Natural killer cell (primary cell): ENCODE data around the gene COPS6. TPM values are rescaled to one million over a fixed set of nuclear protein-coding genes. Genes with fewer than 3 reads are reported as not detected.

ENCODE experiments used
- ATAC-seq, 3 donors: fragments of 150-1000 bp in 2 of 3; fragments of 200-7000 bp in 1 of 3; cut with Tn5 transposase; 1 replicate in 1 of 3; 2 replicates in 2 of 3; pipeline ENCODE4 v1.10.0; 2021; ENCODE audit warnings: mild to moderate bottlenecking in 2 of 3, moderate library complexity in 2 of 3
- DNase-seq, 2 donors: peaks; one replicate each; pipeline versions ENCODE4 v3.0.0 to v3.0.0-alpha.2; 2013 to 2021; ENCODE audit warnings: mixed read lengths in 1 of 2
- H3K27ac ChIP-seq: one replicate; pipeline ENCODE4 v1.5.1; 2013; ENCODE audit warnings: mild to moderate bottlenecking, low read length
- H3K27me3 ChIP-seq: one replicate; pipeline ENCODE4 v1.6.1; 2013; ENCODE audit warnings: low read length; ENCODE audit not compliant: control insufficient read depth, insufficient read depth
- H3K36me3 ChIP-seq: one replicate; pipeline ENCODE4 v1.6.1; 2013; ENCODE audit warnings: low read length; ENCODE audit not compliant: control insufficient read depth, insufficient read depth
- H3K4me1 ChIP-seq: one replicate; pipeline ENCODE4 v1.6.1; 2013; ENCODE audit warnings: low read length; ENCODE audit not compliant: control insufficient read depth, insufficient read depth
- H3K4me3 ChIP-seq: one replicate; pipeline ENCODE4 v1.5.1; 2013; ENCODE audit warnings: low read length
- H3K9me3 ChIP-seq: one replicate; pipeline ENCODE4 v1.6.1; 2013; ENCODE audit warnings: low read length; ENCODE audit not compliant: control insufficient read depth, insufficient read depth
- H3K27ac Mint-ChIP-seq, 2 donors: one replicate each; pipeline ENCODE4 v1.8.0; 2022; ENCODE audit warnings: mild to moderate bottlenecking in 2 of 2, mixed read lengths in 2 of 2, moderate library complexity in 1 of 2
- H3K27me3 Mint-ChIP-seq, 2 donors: one replicate each; pipeline ENCODE4 v1.8.0; 2022; ENCODE audit warnings: low read depth in 2 of 2, mixed read lengths in 2 of 2
- H3K36me3 Mint-ChIP-seq: one replicate; pipeline ENCODE4 v1.8.0; 2022; ENCODE audit warnings: mixed read lengths
- H3K4me1 Mint-ChIP-seq, 2 donors: one replicate each; pipeline ENCODE4 v1.8.0; 2022; ENCODE audit warnings: mixed read lengths in 2 of 2
- H3K4me3 Mint-ChIP-seq: one replicate; pipeline ENCODE4 v1.8.0; 2022; ENCODE audit warnings: mild to moderate bottlenecking, moderate library complexity, mixed read lengths
- H3K9me3 Mint-ChIP-seq, 2 donors: one replicate each; pipeline ENCODE4 v1.8.0; 2022; ENCODE audit warnings: mixed read lengths in 2 of 2
- CTCF ChIP-seq: fragments of 200-600 bp; IDR thresholded peaks from one replicate; pipeline ENCODE4 v1.8.0; 2022; ENCODE audit warnings: antibody characterized with exemption
- WGBS: methylation state at CpG from one replicate; pipeline ENCODE4 v1.1.7; 2013; ENCODE audit warnings: missing lambda C conversion rate; ENCODE audit not compliant: insufficient coverage; 5-methylcytosine and 5-hydroxymethylcytosine counted together
- intact Hi-C: fragments of 100-400 bp; cut with micrococcal nuclease; formaldehyde crosslinking; loops from one replicate; pipeline ENCODE4 v1.14.2; 2022
- total RNA-seq, 4 donors: library from RNA; stranded (reverse); fragments of 120-200 nt in 1 of 4; gene quantifications; one replicate each; pipeline versions ENCODE4 v1.2.3 to v1.2.4, GENCODE V29; 2013 to 2022

Gene COPS6
- total RNA-seq, 3 donors from 2014 or later (not counting 1 experiment from before 2014, with no cell fraction given) = 79.0 to 94.6 (median 84.4) TPM

- Histone ChIP-seq H3K4me3 (no peak overlapping the region), H3K27ac (no peak overlapping the region), H3K4me1 (peaks cover 17% of the 10 kb centered on the region), H3K36me3 (peaks cover 42% of the 10 kb centered on the region), H3K27me3 (no peaks in the 10 kb centered on the region), H3K9me3 (peaks cover 10% of the 10 kb centered on the region)
- ATAC-seq (no peak), DNase-seq (no peak)
- Mint-ChIP-seq H3K27ac (no peak overlapping the region), H3K9me3 (peaks cover under 1 to 3% of the 10 kb centered on the region in 2 donors), H3K4me3 (peak overlapping the region; percentile 28), H3K36me3 (peaks cover 8% of the 10 kb centered on the region), H3K4me1 (peaks cover 12 to 36% of the 10 kb centered on the region in 2 donors), H3K27me3 (no peaks in the 10 kb centered on the region)
- 98% methylated on average over 4 of the region's 4 CpGs for WGBS
- no peak for TF ChIP-seq CTCF
- intact Hi-C loops = no loop called here
These were observed 11.6 kb upstream of the COPS6 start for GRCh38 chr7:100077205-100077604.

- Histone ChIP-seq H3K4me1 (peaks cover 24% of the 10 kb centered on the region), H3K27ac (no peak overlapping the region), H3K27me3 (no peaks in the 10 kb centered on the region), H3K9me3 (no peaks in the 10 kb centered on the region), H3K36me3 (peaks cover 26% of the 10 kb centered on the region), H3K4me3 (no peak overlapping the region)
- no peak for TF ChIP-seq CTCF
- Mint-ChIP-seq H3K9me3 (no peaks in the 10 kb centered on the region), H3K27me3 (no peaks in the 10 kb centered on the region), H3K27ac (peak overlapping the region; percentile 28 to 77), H3K4me1 (peaks cover 20 to 42% of the 10 kb centered on the region in 2 donors), H3K36me3 (no peaks in the 10 kb centered on the region), H3K4me3 (peak overlapping the region; percentile 18)
- 94% methylated on average over 7 of the region's 7 CpGs for WGBS
- ATAC-seq = no peak
- no peak for DNase-seq
- intact Hi-C loops = no loop called here
These were observed 9.7 kb upstream of the COPS6 start for GRCh38 chr7:100079024-100079560.

- Histone ChIP-seq H3K27me3 (no peaks in the 10 kb centered on the region), H3K27ac (peak overlapping the region; percentile 76), H3K4me1 (peaks cover 24% of the 10 kb centered on the region), H3K4me3 (peak overlapping the region; percentile 71), H3K36me3 (peaks cover 10% of the 10 kb centered on the region), H3K9me3 (no peaks in the 10 kb centered on the region)
- no peaks in the 10 kb centered on the region for H3K27me3 Mint-ChIP-seq
- intact Hi-C loops = loop anchor here (1.0 to 5.0 kb wide), 5 partner anchors 34 to 140 kb away; partner anchors contain the start of genes CNPY4, TAF6 and ZSCAN21
- TF ChIP-seq CTCF = no peak
- H3K4me3 Mint-ChIP-seq = peak overlapping the region; percentile 90
- no peaks in the 10 kb centered on the region for H3K36me3 Mint-ChIP-seq
- DNase-seq (no peak), ATAC-seq (peak in 1 of 3 donors; percentile 1)
- H3K27ac Mint-ChIP-seq = peak overlapping the region; percentile 77 to 83
- H3K4me1 Mint-ChIP-seq = peaks cover 20 to 37% of the 10 kb centered on the region in 2 donors
- H3K9me3 Mint-ChIP-seq = no peaks in the 10 kb centered on the region
- WGBS = 1% methylated on average over 34 of the region's 34 CpGs
These were observed 7.7 kb upstream of the COPS6 start for GRCh38 chr7:100080907-100081534.
